ENCODE results near the gene KRABD2.

The KRABD2 gene

DNA sequence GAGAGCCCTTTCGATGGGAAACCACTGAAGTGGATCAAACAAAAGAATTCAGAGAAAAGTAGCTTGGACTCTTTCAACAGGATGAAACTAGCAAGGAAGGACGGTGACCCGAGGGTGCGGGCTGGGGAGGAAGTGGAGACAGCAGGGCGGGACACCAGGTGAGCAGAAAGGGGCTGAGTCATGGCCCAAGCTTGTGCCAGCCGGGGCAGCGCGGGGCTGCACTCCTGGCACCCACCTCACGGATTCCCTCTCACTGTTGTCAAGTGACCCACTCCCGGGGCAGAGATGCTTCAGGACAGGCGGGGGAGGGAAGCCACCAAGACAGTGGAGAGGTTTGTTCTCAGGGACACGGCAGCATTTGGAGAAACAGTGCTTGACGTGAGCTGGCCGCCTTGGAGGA is 31.9 kb upstream of the KRABD2 start:
- no peaks in the 10 kb centered on the region for H3K79me2 ChIP-seq (ENCODE audit: insufficient read depth, low read length)
- peak overlapping the region; percentile 1 for H2AFZ ChIP-seq (ENCODE audit: low read depth, low read length)
- no peak overlapping the region for H3K9ac ChIP-seq (ENCODE audit: low read length)
- H3K4me1 Mint-ChIP-seq (ENCODE audit: low read depth, unreplicated experiment): no peaks in the 10 kb centered on the region
- DNase-seq (ENCODE audit: low read depth) (no peak), FAIRE-seq (no peak)
- peaks cover 14% of the 10 kb centered on the region for H3K27me3 Mint-ChIP-seq (ENCODE audit: low read depth, unreplicated experiment)
- peaks cover 8% of the 10 kb centered on the region for H3K27me3 ChIP-seq (ENCODE audit: insufficient read depth, low read length)
- H3K4me3 ChIP-seq (ENCODE audit: insufficient read depth, low read depth, low read length): no peak overlapping the region
- H3K27ac ChIP-seq (ENCODE audit: low read depth, low read length): no peak overlapping the region
- TF ChIP-seq EZH2 (IDR thresholded peaks at IDR 0.05; ENCODE audit: insufficient read depth, low read length): no peak
- TF ChIP-seq CTCF (IDR thresholded peaks at IDR 0.05; ENCODE audit: insufficient read depth, low read depth, low read length): no peak
- H3K36me3 Mint-ChIP-seq (ENCODE audit: low read depth, unreplicated experiment): no peaks in the 10 kb centered on the region
- no peaks in the 10 kb centered on the region for H3K9me3 ChIP-seq (ENCODE audit: insufficient read depth, low read depth, low read length)
- no peaks in the 10 kb centered on the region for H3K9me3 Mint-ChIP-seq (ENCODE audit: unreplicated experiment)
- no peaks in the 10 kb centered on the region for H3K36me3 ChIP-seq (ENCODE audit: insufficient read depth, low read length)
- no peaks in the 10 kb centered on the region for H4K20me1 ChIP-seq (ENCODE audit: insufficient read depth, low read length)
- H3K4me3 Mint-ChIP-seq (ENCODE audit: unreplicated experiment): no peak overlapping the region
- no peak overlapping the region for H3K4me2 ChIP-seq (ENCODE audit: low read length)
- H3K4me1 ChIP-seq (ENCODE audit: insufficient read depth, low read length): peaks cover 3% of the 10 kb centered on the region
- no peak overlapping the region for H3K27ac Mint-ChIP-seq (ENCODE audit: unreplicated experiment)

GRCh38 chr17:8406174-8406573 is 29.7 kb upstream of the KRABD2 start:
- DNase-seq (ENCODE audit: low read depth) (no peak), FAIRE-seq (no peak)
- Histone ChIP-seq H3K27me3 (ENCODE audit: insufficient read depth, low read length) (peaks cover 5% of the 10 kb centered on the region), H3K27ac (ENCODE audit: low read depth, low read length) (no peak overlapping the region), H3K4me2 (ENCODE audit: low read length) (no peak overlapping the region), H4K20me1 (ENCODE audit: insufficient read depth, low read length) (no peaks in the 10 kb centered on the region), H3K79me2 (ENCODE audit: insufficient read depth, low read length) (no peaks in the 10 kb centered on the region), H3K36me3 (ENCODE audit: insufficient read depth, low read length) (no peaks in the 10 kb centered on the region), H3K4me1 (ENCODE audit: insufficient read depth, low read length) (peaks cover 3% of the 10 kb centered on the region), H2AFZ (ENCODE audit: low read depth, low read length) (no peak overlapping the region), H3K4me3 (ENCODE audit: insufficient read depth, low read depth, low read length) (no peak overlapping the region), H3K9ac (ENCODE audit: low read length) (no peak overlapping the region), H3K9me3 (ENCODE audit: insufficient read depth, low read depth, low read length) (no peaks in the 10 kb centered on the region)
- H3K4me1 Mint-ChIP-seq (ENCODE audit: low read depth, unreplicated experiment): no peaks in the 10 kb centered on the region
- TF ChIP-seq EZH2 (IDR thresholded peaks at IDR 0.05; ENCODE audit: insufficient read depth, low read length) (no peak), CTCF (IDR thresholded peaks at IDR 0.05; ENCODE audit: insufficient read depth, low read depth, low read length) (no peak)
- H3K27me3 Mint-ChIP-seq (ENCODE audit: low read depth, unreplicated experiment): peaks cover 8% of the 10 kb centered on the region
- H3K36me3 Mint-ChIP-seq (ENCODE audit: low read depth, unreplicated experiment): no peaks in the 10 kb centered on the region
- no peak overlapping the region for H3K4me3 Mint-ChIP-seq (ENCODE audit: unreplicated experiment)
- H3K9me3 Mint-ChIP-seq (ENCODE audit: unreplicated experiment): peaks cover 2% of the 10 kb centered on the region
- H3K27ac Mint-ChIP-seq (ENCODE audit: unreplicated experiment): no peak overlapping the region

DNA sequence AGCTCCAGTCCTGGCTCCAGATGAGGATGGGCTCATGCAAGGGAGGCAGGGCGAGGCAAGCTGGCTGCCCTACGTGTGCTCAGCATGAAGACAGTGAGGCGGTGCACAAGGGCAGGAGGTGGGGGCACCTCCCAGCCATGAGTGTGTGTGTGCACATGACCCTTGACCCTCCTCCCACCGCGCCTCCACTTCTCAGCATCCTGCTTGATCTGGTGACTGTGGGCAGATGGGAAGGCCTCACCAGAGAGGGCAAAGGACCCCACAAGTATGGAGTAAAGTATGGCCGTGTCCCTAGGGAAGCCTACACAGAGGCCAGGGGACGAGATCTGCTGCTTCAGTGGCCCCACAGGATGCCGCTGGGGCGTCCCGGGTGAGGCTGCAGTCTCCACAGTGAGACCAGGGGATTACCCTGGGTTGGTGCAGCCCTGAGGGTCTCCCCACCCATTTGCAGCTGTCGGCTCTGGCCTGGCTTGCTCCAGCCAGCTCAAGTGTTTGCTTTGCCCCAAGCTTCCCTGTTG is 29.1 kb upstream of the KRABD2 start:
- Histone ChIP-seq H3K27ac (ENCODE audit: low read depth, low read length) (no peak overlapping the region), H3K4me1 (ENCODE audit: insufficient read depth, low read length) (peaks cover 3% of the 10 kb centered on the region)

More for the DNA sequence above, 29.1 kb upstream of the KRABD2 start:
- H2AFZ ChIP-seq (ENCODE audit: low read depth, low read length): no peak overlapping the region
- H3K4me3 ChIP-seq (ENCODE audit: insufficient read depth, low read depth, low read length): no peak overlapping the region
- FAIRE-seq (no peak), DNase-seq (ENCODE audit: low read depth) (no peak)
- Mint-ChIP-seq H3K4me1 (ENCODE audit: low read depth, unreplicated experiment) (no peaks in the 10 kb centered on the region), H3K36me3 (ENCODE audit: low read depth, unreplicated experiment) (no peaks in the 10 kb centered on the region), H3K9me3 (ENCODE audit: unreplicated experiment) (peaks cover 2% of the 10 kb centered on the region), H3K4me3 (ENCODE audit: unreplicated experiment) (no peak overlapping the region), H3K27me3 (ENCODE audit: low read depth, unreplicated experiment) (peaks cover 9% of the 10 kb centered on the region), H3K27ac (ENCODE audit: unreplicated experiment) (no peak overlapping the region)
- no peaks in the 10 kb centered on the region for H3K79me2 ChIP-seq (ENCODE audit: insufficient read depth, low read length)
- no peaks in the 10 kb centered on the region for H3K36me3 ChIP-seq (ENCODE audit: insufficient read depth, low read length)
- H3K4me2 ChIP-seq (ENCODE audit: low read length): no peak overlapping the region
- H3K27me3 ChIP-seq (ENCODE audit: insufficient read depth, low read length): peaks cover 9% of the 10 kb centered on the region
- no peak for TF ChIP-seq EZH2 (IDR thresholded peaks at IDR 0.05; ENCODE audit: insufficient read depth, low read length)
- TF ChIP-seq CTCF (IDR thresholded peaks at IDR 0.05; ENCODE audit: insufficient read depth, low read depth, low read length): no peak
- H4K20me1 ChIP-seq (ENCODE audit: insufficient read depth, low read length): no peaks in the 10 kb centered on the region
- no peak overlapping the region for H3K9ac ChIP-seq (ENCODE audit: low read length)
- no peaks in the 10 kb centered on the region for H3K9me3 ChIP-seq (ENCODE audit: insufficient read depth, low read depth, low read length)

All from astrocyte (in vitro differentiated cells and primary cell).